Stimulated activated CD8-positive, alpha-beta memory T cell treated with anti-CD3 and anti-CD28 coated beads, Interleukin-15, amount 100 ng/mL, for 48 hours (primary cell): ENCODE data around the gene HHIPL1.

Experiments used
- DNase-seq, 2 donors: peaks; one replicate each; pipeline ENCODE4 v3.0.0-alpha.2; 2020; ENCODE audit warnings: low read depth in 2 of 2

The HHIPL1 gene

DNA sequence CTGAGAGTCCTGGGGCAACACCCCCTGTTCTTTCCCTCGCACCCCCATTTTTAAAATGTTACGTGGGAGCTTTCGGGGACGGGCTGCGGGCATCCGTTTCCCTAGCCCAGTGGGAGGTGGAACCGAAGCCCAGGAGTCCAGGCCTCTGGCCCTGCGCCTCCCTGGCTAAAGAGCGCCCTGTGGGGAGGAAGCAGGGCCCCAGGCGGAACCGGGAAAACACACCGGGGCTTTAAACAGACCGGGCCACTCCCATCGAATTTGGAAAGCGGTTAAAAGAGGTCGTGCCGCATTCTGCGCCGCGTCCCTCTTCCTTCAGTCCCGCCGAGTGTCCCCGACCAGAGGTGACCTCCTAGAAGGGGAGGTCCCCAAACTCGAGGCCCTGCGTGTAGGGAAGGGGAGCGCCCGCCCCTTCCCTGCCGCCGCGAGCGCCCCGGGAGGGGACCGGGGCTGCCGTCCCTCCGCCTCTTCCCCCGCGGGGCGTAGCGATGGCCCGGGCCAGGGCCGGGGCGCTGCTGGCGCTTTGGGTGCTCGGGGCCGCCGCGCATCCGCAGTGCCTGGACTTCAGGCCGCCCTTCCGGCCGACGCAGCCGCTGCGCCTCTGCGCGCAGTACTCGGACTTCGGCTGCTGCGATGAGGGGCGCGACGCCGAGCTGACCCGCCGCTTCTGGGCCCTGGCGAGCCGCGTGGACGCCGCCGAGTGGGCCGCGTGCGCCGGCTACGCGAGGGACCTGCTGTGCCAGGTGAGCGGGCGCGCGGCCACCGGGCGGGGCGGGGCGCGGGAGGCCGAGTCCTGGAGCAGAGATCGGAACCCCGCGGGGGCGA, at the start of gene HHIPL1:
Gene HHIPL1, plus strand, starts transcription at position 407 of the 822 bp plus-strand sequence. Its CDS starts 79 bp downstream, at position 486.
- DNase-seq, result no peak

DNA sequence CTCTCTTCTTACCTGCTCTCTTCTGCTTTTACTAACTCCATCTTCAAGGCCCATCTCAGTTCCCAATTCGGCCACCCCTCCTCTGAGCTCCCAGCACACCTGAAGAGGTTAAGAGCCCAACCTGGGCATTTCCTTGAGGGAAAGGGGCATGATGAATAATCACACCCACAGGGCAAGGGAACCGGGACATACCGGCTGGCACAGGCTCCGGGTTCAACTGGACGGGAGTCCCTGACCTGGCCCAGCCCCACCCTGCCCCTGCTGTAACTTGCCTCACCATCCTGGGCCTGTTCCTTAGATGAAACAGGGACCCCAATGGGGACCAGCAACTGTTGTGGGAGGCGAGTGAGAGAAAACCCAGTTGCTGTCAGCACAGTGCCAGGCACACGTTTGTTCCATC, 49.4 kb upstream of the HHIPL1 start:
- no peak for DNase-seq

DNA sequence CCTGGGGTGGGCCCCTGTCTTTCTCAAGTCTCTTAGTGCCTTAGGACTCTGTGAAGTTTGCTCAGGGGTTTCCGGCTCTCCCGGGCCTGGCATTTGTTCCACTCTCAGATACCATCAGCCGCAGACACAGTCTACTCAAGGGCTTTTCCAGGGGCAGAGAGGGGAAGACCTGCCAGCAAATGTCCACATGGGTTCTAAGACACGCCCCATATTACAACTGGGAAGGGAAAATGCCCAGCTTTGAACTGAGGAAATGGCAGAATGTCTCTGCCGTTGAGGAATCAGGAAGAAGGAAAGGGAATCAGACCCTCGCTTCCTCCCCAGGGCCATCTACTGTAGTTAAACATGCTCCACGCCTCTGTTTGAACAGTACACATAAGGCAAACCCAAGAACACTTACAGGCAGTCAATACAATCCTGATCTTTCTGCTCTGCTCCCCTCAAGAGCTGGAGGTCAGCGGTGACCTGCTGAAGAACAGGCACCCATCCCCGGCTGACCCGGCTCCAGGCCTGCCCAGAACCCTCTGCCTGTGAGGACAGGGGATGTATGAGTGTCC, 48.8 kb upstream of the HHIPL1 start:
- no peak for DNase-seq

DNA sequence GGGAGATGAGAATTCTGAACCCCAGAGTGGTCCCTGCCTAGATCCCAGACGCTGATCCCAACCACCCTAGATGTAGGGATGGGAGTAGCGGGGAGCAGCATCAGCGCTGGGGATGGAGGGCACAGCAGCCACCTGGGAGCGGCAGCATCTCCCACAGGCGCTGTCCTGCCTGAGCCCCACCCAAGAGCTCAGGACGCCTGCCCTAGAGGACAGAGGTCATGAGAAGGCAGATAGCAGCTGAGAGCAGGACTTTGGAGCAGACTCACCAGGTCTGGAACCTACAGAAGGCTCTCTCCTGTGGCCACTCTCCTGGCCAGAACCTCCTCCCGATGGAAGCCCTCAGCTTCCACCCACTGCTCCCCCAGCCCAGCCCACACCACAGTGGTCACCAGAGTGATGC, 48.2 kb upstream of the HHIPL1 start:
- DNase-seq, result no peak

DNA sequence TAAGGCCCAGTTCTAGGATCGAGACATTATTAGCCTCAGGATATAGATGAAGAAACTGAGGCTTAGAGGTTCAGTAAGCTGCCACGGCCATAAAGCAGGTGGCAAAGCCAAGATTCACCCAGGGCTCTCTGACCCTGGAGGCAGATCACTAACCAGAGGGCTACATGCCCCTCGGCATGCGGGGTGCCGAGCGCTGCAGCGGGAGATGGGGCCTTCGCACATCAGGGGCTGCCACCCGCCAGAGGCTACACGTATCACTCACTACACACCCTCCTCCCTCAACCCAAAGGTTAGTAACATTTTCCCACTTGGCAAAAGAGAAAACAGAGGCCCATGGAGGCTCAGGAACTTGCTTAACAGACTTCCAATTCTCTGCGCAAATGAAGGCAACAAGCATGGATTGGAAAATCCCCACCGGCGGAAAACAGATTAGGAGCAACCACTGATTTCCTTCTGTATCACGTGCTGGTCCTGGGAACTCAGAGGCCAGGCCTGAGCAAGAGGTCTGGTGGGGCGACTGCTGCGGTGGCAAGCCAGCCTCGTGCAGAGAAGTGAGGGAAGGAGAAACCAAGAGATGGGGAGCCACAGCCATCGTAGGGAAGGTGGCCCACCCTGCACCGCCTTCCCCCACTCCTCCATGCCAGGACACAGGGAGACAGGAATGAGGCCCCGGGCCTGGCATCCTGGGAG, 46.9 kb upstream of the HHIPL1 start:
- DNase-seq, result no peak

DNA sequence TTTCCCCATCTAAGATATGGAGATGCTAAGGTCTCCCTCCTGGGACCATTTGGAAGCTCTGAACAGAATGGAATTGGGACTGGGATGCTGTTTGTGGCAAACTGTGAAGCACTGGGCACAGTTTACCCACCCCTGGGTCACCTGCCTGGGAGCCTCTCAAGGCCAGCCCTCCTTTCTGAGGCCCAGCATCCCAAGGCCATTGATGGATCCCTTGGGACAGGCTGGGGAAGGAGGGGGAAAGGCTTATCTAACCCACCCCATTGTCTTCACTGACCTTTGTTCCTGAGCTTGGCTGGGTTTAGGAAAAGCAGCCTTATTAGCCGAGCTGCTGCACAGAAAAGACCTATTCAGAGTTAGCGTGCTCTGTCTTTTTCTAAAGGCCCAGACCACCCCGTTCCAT, 46.2 kb upstream of the HHIPL1 start:
- no peak for DNase-seq

DNA sequence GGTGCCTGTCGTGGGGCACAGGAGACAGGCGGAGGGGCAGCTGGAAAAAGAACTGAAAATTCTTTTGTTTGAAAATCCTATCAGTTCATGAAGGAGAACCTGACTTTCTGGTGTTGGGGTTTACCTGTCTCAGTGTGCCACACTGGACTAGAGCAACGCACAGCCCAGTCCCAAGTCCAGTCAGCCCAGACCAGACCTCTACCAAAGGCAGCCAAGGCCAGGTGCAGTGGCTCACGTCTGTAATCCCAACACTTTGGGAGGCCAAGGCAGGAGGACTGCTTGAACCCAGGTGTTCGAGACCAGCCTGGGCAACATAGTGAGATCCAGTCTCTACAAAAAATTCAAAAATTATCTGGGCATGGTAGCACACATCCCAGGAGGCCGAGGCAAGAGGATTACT, 45.5 kb upstream of the HHIPL1 start:
- DNase-seq, result no peak

DNA sequence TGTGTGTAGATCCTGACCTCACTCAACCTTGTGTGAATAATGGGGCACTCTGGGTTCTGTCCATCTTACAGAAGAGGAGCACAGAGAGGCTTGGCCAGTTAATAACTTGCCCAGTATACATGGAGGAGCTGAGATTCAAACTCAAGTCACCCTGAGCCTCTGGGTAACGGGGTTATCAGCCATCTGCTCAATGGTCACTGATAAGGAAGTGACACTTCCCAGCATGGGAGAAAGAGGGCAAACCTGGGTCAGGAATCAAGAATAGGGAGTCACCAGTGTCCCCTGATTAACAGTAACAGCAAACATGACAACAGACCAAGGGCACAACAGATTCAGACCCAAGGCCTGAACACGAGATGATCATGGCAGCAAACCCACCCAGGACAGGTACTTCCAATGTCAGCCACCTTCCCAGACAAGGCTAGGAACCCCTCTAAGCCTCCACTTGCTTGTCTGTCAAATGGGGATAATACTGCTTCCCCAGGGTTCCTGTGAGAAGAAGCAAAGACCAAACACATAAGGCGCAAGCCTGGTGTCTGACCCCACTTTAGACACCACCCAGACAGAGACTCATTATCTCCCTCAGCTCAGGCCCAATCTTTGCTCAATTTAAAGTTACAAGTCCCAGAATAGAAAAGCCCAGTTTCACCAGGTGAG, 44.6 kb upstream of the HHIPL1 start:
- DNase-seq, result no peak

DNA sequence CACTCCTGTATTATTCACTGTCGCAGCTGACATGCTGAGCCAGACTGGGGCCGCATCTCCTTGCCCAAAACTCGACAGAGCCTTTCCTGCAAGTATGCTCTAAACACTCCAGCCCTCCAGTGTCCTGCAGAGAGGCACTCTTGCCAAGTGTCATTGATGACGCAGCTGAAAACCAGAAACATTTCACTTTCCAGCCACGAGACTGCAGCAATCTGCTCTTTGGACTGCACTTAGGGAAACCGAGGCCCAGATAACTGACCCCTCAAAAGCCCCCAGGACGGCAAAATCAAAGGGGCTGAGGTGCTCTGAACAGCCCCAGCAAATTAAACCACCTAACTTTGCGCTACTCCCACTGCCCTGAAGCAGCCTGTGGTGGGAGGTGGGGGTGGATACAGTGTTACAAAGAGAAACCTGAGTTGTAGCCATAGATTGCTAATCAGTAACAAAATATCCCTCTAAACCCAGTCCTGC, 43.5 kb upstream of the HHIPL1 start:
- DNase-seq, result no peak

DNA sequence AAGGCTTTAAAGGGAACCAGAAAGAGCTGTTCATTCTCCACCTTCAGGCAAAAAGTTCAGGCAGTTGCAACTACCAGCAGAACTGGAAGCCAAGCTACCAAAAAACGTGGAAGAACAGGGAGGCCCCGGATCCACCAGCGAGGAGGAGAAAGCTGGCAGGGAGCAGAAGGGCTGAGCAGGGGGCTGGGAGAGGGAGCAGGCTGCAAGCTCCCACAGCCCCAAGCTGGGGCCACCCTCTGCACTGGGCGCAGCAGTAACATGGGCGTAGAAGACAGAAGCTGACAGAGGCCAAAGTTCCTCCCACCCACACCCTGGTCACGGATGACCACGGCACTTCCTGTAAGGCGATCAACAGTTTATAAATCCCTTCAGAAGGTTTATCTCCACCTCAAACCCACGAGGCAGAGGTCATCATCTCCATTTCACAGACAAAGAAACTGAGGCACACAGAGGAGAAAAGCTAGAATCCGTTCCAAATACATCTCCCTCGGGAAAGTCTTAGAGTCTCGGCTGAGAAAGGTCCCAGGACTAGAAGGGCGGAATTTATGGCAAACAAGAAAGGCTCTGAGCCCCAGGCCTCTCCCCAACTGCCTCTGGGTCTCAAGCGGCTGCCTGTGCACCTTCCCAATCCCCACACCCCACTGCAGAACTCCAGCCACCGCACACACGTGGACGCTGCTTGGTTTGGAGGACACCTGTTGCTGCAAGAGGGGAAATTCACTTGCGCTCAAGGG, 42.7 kb upstream of the HHIPL1 start:
- DNase-seq, result no peak

DNA sequence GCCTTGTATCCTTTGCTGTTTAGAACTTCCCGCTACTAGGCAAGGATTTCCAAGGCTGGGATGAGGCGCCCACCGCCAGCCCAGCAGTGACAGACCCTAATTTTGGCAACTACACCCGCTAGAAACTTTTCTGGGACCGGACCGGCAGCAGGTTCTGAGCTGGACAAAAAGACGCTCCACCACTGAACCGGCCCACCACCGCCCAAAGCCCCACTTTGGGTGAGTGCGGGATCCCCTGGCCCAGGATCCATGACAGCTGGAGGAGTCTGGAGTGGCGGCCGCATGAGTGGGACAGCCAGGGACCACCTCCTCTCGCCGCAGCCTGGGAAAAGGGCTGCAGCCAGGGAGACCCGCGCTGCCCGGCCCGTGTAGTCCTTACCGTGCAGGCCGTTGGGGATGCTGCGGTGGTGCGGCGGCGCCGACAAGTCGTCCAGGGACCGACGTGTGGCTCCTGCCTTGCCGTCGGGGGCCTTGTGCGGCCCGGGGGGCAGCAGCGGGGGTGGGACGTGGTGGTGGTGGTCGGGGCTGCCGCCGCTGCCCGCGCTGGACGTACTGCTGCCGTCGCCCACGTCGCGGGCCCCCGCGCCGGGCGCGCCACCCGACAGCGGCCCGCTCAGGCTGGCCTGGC, 42.0 kb upstream of the HHIPL1 start:
- no peak for DNase-seq

DNA sequence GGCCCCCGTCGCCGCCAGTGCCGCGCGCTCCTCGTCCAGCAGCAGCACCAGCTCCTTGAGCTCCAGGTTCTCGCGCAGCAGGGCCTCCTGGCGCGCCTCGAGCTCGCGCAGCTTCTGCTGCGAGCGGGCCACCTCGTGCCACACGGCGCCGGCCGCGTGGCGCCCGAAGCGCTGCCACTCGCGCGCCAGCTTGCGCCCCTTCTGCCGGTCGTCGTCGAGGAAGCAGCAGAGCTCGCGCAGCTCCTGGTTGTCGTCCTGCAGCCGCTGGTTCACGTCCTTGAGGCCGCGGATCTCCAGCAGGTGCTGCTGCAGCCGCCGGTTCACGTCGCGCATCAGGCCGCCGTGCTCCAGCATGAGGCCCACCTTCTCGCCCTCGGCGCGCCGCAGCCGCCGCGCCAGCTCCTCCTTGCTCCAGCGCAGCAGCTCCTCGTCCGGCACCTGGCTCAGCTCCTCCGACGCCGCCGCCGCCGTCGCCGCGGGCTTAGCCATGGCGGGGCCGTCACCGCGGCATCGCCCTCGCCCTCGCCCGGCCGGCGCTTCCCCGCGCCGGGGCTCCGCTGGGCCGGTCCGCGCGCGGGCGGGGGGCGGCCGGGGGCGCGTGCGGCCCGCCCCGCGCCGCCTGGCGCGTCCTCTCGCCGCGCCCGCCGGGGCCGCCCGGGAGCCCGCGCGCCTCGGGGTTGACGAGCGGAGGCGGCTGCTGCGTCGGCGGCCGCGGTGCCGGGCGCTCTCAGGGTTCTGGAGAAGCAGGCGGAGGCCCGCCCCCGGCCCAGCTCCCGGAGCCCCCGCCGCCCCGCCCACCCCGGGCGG, 41.3 kb upstream of the HHIPL1 start, which contains the start of gene CCDC85C:
Gene CCDC85C, minus strand, starts transcription at position 737 of the 807 bp plus-strand sequence. Its CDS starts 248 bp downstream, at position 489.
- DNase-seq, result no peak

DNA sequence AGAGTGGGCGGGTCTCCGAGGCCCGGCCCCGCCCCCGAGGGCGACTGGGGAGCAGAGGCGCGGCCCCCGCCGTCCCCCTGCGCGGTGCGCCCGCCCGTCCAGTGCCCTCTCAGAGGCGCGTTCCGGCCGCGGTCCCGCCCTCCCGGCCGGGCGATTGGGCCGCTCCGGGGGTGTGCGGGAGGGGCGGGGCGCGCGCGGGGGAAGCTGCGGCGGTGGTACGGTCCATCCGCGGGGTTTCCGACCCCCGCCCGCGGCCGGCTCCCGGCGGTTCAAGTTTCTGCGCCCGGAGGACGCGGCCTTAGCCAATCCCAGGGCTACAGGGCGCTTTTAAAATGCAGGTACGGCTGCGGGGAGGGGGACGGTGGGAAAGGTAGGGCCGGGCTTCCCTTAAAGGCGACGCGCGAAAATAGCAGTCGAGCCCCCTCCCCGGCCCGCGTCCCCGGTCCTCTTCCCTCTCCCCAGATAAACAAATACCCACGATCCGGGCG, 40.6 kb upstream of the HHIPL1 start:
- DNase-seq, result peak; percentile 88 to 89

DNA sequence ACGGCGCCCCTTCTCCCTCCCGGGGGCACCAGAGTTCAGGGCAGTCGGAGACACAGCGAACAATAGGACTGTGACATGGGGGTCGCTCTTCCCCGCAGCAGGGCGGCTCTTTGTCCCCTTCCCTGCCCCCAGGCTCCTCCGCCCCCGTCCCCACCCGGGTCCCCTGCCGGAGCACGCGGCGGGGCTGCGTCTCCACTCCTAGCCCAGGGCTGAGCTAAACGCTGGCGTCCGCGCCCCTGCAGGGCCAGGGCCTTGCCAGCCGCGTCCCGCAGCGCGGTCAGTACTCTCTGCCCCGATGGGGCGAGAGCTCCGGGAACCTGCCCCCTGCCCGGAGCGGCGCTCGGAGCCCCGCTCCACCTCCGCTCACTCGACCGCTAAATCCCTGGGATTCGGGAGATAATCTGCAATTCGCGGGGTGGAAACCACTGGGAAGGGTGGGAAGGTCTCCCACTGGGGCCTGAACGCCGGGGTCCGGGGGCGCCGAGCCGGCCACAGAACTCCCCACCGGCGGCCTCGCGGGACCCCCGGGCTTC, 40.1 kb upstream of the HHIPL1 start:
- no peak for DNase-seq

DNA sequence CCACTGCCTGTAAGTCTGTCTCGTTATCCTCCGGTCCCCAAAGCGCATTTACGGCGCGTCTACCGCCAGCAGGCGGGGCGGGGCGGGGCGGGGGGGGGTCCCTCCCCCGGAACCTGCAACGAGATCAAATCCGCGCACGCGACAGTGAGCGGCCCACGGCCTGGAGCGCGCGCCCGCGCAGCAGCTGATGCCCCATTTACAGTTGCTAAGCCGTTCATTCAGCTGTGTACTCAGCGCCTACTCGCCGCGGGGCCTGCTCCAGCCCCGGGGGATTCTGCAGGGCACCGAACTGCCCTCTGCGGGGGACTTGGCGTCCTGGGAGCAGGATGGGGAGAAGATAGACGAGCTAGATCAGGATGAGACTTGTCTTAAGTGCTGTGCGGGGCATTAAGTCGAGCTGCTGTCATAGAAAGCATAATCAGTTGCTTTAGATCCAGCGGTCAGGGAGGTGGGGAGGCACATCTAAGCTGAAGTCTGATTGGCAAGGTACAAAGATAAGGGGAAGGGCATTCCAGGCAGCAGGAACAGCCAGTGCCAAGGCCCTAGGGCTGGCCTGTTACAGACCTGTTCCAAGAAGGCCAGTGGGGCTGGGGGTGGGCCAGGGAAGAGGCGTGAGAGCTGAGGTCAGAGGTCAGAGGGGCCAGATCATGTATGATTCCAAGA, 39.5 kb upstream of the HHIPL1 start:
- peak; percentile 50 to 60 for DNase-seq

DNA sequence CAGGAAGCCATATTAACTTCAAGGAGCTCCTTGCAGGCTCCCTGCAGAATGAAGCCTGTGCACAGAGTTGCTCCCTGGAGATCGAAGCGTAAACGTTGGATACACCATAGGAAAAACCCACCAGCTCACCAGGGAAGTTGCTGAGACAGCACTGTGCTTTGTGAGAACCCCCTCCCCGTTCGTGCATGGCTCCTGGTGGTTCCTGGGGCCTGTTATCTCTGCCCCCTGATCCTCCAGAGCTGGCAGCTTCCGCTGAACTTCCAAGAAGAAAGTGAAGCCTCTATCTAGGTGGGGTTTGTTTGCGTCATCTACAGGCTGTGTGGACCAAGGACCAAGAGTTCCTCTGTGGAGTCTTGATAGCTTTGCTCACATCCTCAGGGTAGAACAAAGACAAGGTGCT, 38.6 kb upstream of the HHIPL1 start:
- DNase-seq, result no peak

DNA sequence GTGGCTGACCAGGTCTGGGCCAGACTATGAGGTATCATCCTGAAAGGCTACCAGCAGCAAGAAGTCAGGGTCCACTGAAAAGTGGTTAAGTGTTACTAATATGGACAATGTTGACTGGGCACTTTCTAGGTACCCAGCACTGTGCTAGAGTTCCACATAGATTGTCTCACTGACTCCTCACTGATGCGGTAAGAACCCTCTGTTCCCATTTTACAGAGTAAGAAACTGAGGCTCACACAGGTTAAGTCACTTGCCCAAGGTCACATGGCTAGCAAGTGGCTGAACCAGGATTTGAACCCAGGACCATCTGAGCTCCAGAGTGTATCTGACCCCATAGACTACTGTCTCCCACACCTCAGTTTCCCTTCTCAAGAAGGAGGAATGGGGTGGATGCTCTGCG, 36.3 kb upstream of the HHIPL1 start:
- DNase-seq, result no peak

DNA sequence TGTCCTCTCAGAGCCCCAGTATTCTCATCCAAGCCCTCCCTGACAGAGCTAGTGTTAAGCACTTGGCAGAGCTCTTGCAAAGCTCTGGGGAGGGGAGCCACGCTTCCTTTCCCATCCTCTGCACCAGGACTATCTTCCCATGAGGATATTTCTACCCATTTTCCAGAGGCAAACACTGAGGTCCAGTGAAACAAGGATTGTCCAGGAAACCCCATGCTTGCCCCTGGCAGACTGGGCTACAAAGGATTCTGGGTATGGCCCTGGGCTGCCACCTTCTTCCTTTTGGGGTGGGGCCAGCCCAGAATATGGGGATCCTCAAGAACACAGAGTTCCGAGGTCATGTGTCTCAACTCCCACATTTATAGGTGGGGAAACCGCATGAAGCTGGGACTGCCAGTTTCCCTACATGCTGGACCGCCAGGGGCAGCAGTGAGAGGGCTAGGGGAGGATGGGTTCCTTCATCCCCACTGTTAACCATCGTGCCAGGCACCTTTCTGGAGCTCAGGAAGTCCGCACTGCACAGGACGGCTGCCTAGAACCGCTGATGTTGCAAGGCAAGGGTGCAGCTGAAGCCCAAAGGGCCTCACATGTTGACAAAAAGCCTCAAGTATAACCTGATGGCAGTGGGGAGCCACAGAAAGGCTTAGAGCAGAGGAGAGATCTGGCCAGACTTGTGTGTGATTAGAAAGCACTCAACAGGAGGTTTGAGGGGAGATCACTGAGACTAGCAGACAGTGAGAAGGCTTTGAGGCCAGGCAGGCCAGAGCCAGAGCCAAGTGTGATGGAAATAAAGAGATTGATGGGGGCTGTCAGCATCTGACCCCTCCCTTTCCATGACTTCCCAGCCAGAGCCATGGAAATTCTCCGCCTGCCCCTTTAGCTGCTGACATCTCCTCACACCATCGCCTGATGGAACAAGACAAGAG, 35.4 kb upstream of the HHIPL1 start:
- no peak for DNase-seq
